Karpas-422 (cell line): Measurements from ENCODE around the gene DNASE1L2. TPM values are rescaled to one million over a fixed set of nuclear protein-coding genes. Genes with fewer than 3 reads are reported as not detected.

ENCODE experiments used
- DNase-seq: peaks from one replicate; pipeline ENCODE4 v3.0.0-alpha.2; 2015
- H2AFZ ChIP-seq: fragments of 200-600 bp; sonication (generic); 2 replicates; pipeline ENCODE4 v1.6.1; 2014; ENCODE audit warnings: antibody characterized with exemption, low read length, mixed read lengths
- H3K27ac ChIP-seq: fragments of 200-600 bp; sonication (generic); 2 replicates; pipeline ENCODE4 v1.5.1; 2014; ENCODE audit warnings: mild to moderate bottlenecking, low read length, moderate library complexity
- H3K27me3 ChIP-seq: fragments of 200-600 bp; sonication (generic); 2 replicates; pipeline ENCODE4 v1.6.1; 2014; ENCODE audit warnings: low read length, mixed read lengths
- H3K36me3 ChIP-seq: fragments of 200-600 bp; sonication (generic); 2 replicates; pipeline ENCODE4 v1.6.1; 2014; ENCODE audit warnings: low read length, mixed read lengths; ENCODE audit not compliant: insufficient read depth
- H3K4me1 ChIP-seq: fragments of 200-600 bp; sonication (generic); 2 replicates; pipeline ENCODE4 v1.6.1; 2014; ENCODE audit warnings: mild to moderate bottlenecking, low read length, mixed read lengths
- H3K4me2 ChIP-seq: fragments of 200-600 bp; sonication (generic); 2 replicates; pipeline ENCODE4 v1.6.1; 2014; ENCODE audit warnings: low read length, low read depth, mild to moderate bottlenecking; ENCODE audit not compliant: poor library complexity, severe bottlenecking
- H3K4me3 ChIP-seq: fragments of 200-600 bp; sonication (generic); 2 replicates; pipeline ENCODE4 v1.5.1; 2014; ENCODE audit warnings: mild to moderate bottlenecking, antibody characterized with exemption, low read length, mixed read lengths
- H3K79me2 ChIP-seq: fragments of 200-600 bp; sonication (generic); 2 replicates; pipeline ENCODE4 v1.6.1; 2014; ENCODE audit warnings: mild to moderate bottlenecking, low read length, mixed read lengths
- H3K9ac ChIP-seq: fragments of 200-600 bp; sonication (generic); 2 replicates; pipeline ENCODE4 v1.6.0; 2014; ENCODE audit warnings: low read length
- H3K9me2 ChIP-seq: fragments of 200-600 bp; sonication (generic), shearing (Covaris generic); replicated peaks from 2 replicates; pipeline ENCODE4 v1.6.0; 2014; ENCODE audit warnings: mild to moderate bottlenecking, low read length, moderate library complexity; ENCODE audit not compliant: insufficient read depth
- H3K9me3 ChIP-seq: fragments of 300-700, 200-600 bp; sonication (generic); 2 replicates; pipeline ENCODE4 v1.6.1; 2014; ENCODE audit warnings: low read length, mixed read lengths
- H4K20me1 ChIP-seq: fragments of 200-600 bp; sonication (generic); 2 replicates; pipeline ENCODE4 v1.6.1; 2014; ENCODE audit warnings: mild to moderate bottlenecking, antibody characterized with exemption, low read length, low read depth; ENCODE audit not compliant: insufficient read depth
- total RNA-seq: library from RNA; depleted of rRNA; stranded (reverse); fragments of >200 nt; shearing (Covaris generic); gene quantifications from 2 replicates; pipeline ENCODE4 v1.2.3, GENCODE V29; 2014; ENCODE audit warnings: low replicate concordance

The DNASE1L2 gene
- total RNA-seq, 1 experiment from 2014 or later: 0.78 TPM

GRCh38 chr16:2191446-2191706 lies 44.9 kb upstream of the DNASE1L2 start:
- no peak overlapping the region for H3K27ac ChIP-seq
- H3K27me3 ChIP-seq: no peaks in the 10 kb centered on the region
- no peaks in the 10 kb centered on the region for H3K79me2 ChIP-seq
- no peak overlapping the region for H3K9ac ChIP-seq
- H2AFZ ChIP-seq: no peak overlapping the region
- H3K4me3 ChIP-seq: no peak overlapping the region
- DNase-seq: no peak
- H3K36me3 ChIP-seq: no peaks in the 10 kb centered on the region
- peaks cover 19% of the 10 kb centered on the region for H3K4me1 ChIP-seq
- peaks cover 4% of the 10 kb centered on the region; the same call in 1 of the 2 replicates for H4K20me1 ChIP-seq
- H3K4me2 ChIP-seq: no peak overlapping the region
- H3K9me2 ChIP-seq: no peaks in the 10 kb centered on the region
- H3K9me3 ChIP-seq: no peaks in the 10 kb centered on the region

GRCh38 chr16:2194166-2194834 lies 41.9 kb upstream of the DNASE1L2 start:
- H3K9me3 ChIP-seq: no peaks in the 10 kb centered on the region
- no peaks in the 10 kb centered on the region for H3K27me3 ChIP-seq
- H3K9me2 ChIP-seq: no peaks in the 10 kb centered on the region
- H3K9ac ChIP-seq: no peak overlapping the region
- no peak overlapping the region for H3K4me3 ChIP-seq
- peaks cover 19% of the 10 kb centered on the region for H3K4me1 ChIP-seq
- no peak overlapping the region for H3K4me2 ChIP-seq
- DNase-seq: peak; percentile 61
- no peaks in the 10 kb centered on the region for H3K36me3 ChIP-seq
- no peaks in the 10 kb centered on the region for H3K79me2 ChIP-seq
- H2AFZ ChIP-seq: no peak overlapping the region
- H3K27ac ChIP-seq: no peak overlapping the region
- peaks cover 4% of the 10 kb centered on the region; the same call in 1 of the 2 replicates for H4K20me1 ChIP-seq

DNA sequence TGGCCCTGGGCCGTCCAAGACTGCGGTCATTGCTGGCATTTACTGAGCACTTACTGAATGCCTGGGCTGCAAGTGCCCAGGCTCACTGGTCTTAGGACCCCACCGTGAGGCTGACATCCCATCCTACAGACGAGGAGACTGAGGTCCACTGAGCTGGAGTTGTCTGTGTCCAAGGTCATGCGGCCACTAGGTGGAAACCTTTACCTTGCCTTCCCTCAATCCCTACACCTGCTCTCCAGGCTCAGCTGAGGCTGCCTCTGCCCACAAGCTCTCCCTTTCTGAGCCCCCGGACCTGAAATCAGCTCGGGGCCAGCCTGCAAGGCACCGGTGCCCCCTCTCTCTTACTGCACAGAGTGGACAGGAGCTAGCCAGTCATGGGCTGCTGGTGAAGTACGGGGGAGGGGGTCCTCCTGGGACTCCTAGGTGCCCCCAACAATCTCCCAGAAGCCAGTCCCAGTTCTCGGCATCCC lies 41.4 kb upstream of the DNASE1L2 start:
- no peak overlapping the region for H3K4me2 ChIP-seq
- H3K4me3 ChIP-seq: no peak overlapping the region
- no peak overlapping the region for H3K27ac ChIP-seq
- H3K36me3 ChIP-seq: no peaks in the 10 kb centered on the region
- peaks cover 4% of the 10 kb centered on the region; the same call in 1 of the 2 replicates for H4K20me1 ChIP-seq
- H3K9ac ChIP-seq: no peak overlapping the region
- no peaks in the 10 kb centered on the region for H3K79me2 ChIP-seq
- H2AFZ ChIP-seq: no peak overlapping the region
- H3K27me3 ChIP-seq: no peaks in the 10 kb centered on the region
- no peaks in the 10 kb centered on the region for H3K9me3 ChIP-seq
- H3K4me1 ChIP-seq: peaks cover 19% of the 10 kb centered on the region
- no peaks in the 10 kb centered on the region for H3K9me2 ChIP-seq
- DNase-seq: peak; percentile 80

GRCh38 chr16:2195322-2196161 lies 40.7 kb upstream of the DNASE1L2 start:
- H3K9me2 ChIP-seq: no peaks in the 10 kb centered on the region
- no peaks in the 10 kb centered on the region for H3K27me3 ChIP-seq
- peaks cover 4% of the 10 kb centered on the region; the same call in 1 of the 2 replicates for H4K20me1 ChIP-seq
- no peaks in the 10 kb centered on the region for H3K9me3 ChIP-seq
- no peak overlapping the region for H3K9ac ChIP-seq
- H3K36me3 ChIP-seq: no peaks in the 10 kb centered on the region
- H3K4me1 ChIP-seq: peaks cover 12% of the 10 kb centered on the region
- H2AFZ ChIP-seq: no peak overlapping the region
- H3K4me3 ChIP-seq: no peak overlapping the region
- H3K4me2 ChIP-seq: no peak overlapping the region
- H3K79me2 ChIP-seq: no peaks in the 10 kb centered on the region
- no peak overlapping the region for H3K27ac ChIP-seq
- no peak for DNase-seq

DNA sequence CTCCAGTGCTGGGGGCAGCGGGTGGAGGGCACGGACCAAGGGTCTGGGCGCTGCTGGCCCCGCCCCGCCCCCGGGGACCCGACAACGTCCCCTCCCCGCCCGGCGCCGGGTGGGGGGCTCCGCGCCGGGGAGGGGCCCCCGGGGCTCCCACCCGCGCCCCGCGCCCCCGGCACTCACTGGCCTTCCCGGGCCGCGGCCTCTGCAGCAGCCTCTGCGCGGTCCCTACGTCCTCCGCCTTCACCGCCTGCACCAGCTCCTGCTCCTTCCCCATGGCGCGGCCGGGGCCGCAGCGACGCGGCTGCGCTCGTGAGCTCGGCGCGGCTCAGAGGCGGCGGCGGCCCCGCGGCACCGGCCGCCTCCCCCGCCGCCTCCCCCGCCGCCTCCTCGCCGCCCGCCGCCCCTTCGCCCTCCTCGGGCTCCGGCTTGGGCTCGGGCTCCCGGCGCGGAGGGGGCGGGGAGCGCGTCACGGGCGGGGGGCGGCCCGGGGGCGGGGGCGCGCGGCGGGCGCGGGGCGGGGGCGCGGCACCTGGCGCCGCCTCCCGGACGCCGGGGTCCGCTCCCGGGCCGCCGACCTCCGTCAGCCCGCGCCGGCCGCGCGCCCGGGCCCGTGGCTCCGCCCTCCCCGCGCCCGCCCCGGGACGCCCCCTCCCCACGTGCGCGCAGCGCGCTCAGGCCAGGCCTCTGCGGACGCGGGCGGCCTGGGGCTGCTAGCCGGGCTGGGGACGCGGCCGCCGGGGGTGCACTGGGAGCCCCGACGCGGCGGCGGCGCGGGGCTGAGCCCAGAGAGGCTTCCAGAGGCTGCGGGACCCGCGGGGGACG lies 39.9 kb upstream of the DNASE1L2 start, which contains the start of gene CASKIN1:
CASKIN1 (minus strand) TSS at position 444 of the 819 bp plus-strand sequence; CDS start at position 271, 173 bp downstream.
- H3K4me2 ChIP-seq: no peak within 1 kb of the TSS
- no peaks in the 10 kb centered on the region for H3K9me2 ChIP-seq
- H3K27ac ChIP-seq: no peak within 1 kb of the TSS
- no peak within 1 kb of the TSS for H3K4me3 ChIP-seq
- H3K9ac ChIP-seq: no peak within 1 kb of the TSS
- H3K36me3 ChIP-seq: no peaks in the 10 kb centered on the region
- H3K4me1 ChIP-seq: peaks cover 9% of the 10 kb centered on the region
- H3K79me2 ChIP-seq: no peaks in the 10 kb centered on the region
- H2AFZ ChIP-seq: no peak within 1 kb of the TSS
- no peaks in the 10 kb centered on the region for H3K9me3 ChIP-seq
- peaks cover 4% of the 10 kb centered on the region; the same call in 1 of the 2 replicates for H4K20me1 ChIP-seq
- no peaks in the 10 kb centered on the region for H3K27me3 ChIP-seq
- DNase-seq: no peak

DNA sequence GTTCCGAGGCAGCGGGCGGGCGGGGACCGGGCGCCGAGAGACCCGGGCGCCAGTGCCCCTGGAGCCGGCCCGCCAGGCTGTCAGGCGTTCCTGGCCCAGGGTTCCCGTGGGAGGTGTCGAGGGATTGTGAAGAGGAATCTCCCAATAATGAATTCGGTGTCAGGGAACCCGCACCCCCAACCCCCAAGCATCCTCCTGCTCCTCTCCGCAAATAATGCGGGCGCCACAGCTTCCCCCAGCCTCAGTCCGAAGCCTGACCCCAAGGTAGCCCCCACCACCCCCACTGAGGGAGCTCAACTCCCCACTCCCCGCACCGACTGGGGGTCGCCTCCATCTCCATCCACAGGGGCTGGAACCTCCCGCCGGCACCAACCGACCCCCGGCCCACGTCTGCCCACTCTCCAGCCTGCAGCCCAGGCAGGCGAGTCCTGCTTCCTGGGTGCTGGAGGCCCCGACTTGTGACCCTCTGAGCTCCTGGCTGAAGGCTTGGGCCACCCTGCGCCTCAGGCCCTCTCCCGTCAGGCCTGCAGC lies 39.2 kb upstream of the DNASE1L2 start:
- Histone ChIP-seq H3K9me3 (no peaks in the 10 kb centered on the region), H3K27ac (no peak overlapping the region), H3K4me3 (no peak overlapping the region), H3K79me2 (no peaks in the 10 kb centered on the region), H3K36me3 (no peaks in the 10 kb centered on the region), H3K9ac (no peak overlapping the region), H3K4me1 (peaks cover 9% of the 10 kb centered on the region), H2AFZ (no peak overlapping the region), H3K4me2 (no peak overlapping the region), H4K20me1 (peaks cover 4% of the 10 kb centered on the region; the same call in 1 of the 2 replicates), H3K27me3 (no peaks in the 10 kb centered on the region), H3K9me2 (no peaks in the 10 kb centered on the region)
- no peak for DNase-seq

DNA sequence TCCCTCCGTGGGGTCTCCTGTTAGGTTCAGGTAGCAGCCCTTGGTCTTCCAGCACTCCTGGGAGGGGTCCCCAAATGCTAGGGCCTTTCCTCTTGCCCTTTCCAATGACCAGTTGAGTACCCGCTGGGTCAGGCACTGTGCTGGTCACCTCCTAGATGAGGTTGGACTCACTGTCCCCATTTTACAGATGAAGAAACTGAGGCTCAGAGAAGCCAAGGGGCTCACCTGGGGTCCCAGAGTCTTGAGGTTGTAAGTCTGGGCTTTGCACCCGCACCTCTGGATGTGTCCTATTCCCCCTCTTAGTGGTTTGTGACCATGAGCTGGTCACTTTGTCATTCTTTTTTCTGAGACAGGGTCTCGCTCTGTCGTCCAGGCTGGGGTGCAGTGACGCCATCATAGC lies 38.5 kb upstream of the DNASE1L2 start:
- peaks cover 4% of the 10 kb centered on the region; the same call in 1 of the 2 replicates for H4K20me1 ChIP-seq
- DNase-seq: no peak
- H3K4me1 ChIP-seq: peaks cover 9% of the 10 kb centered on the region
- no peaks in the 10 kb centered on the region for H3K79me2 ChIP-seq
- H3K36me3 ChIP-seq: no peaks in the 10 kb centered on the region
- no peaks in the 10 kb centered on the region for H3K9me2 ChIP-seq
- H3K4me2 ChIP-seq: no peak overlapping the region
- H3K9ac ChIP-seq: no peak overlapping the region
- H3K9me3 ChIP-seq: no peaks in the 10 kb centered on the region
- H2AFZ ChIP-seq: no peak overlapping the region
- no peaks in the 10 kb centered on the region for H3K27me3 ChIP-seq
- no peak overlapping the region for H3K27ac ChIP-seq
- H3K4me3 ChIP-seq: no peak overlapping the region
